H1 (cell line): ENCODE measurements around the gene LBX2. TPM values are rescaled to one million over a fixed set of nuclear protein-coding genes. Genes with fewer than 3 reads are reported as not detected.

Source experiments
- CTCF ChIA-PET: fragments of 300-600 bp; sonication (Branson Sonifier 250); formaldehyde crosslinking; loops from one replicate; lab custom pipeline; 2021; ENCODE audit not compliant: partially characterized antibody; lab: Charles Lee
- POLR2A ChIA-PET: fragments of 300-600 bp; sonication (Branson Sonifier 250); formaldehyde crosslinking; loops from one replicate; lab custom pipeline; 2021; ENCODE audit warnings: inconsistent platforms; ENCODE audit not compliant: partially characterized antibody; lab: Charles Lee
- DNase-seq, 2 experiments: peaks; one replicate each; pipeline versions ENCODE4 v3.0.0 to v3.0.0-alpha.2; 2010 to 2022; ENCODE audit warnings: low spot score in 2 of 2, low read depth in 1 of 2, mixed read lengths in 1 of 2
- FAIRE-seq: peaks from 2 replicates; lab custom pipeline; 2011; peaks lifted over from hg19 to GRCh38; lab: Jason Lieb, UNC
- H2AFZ ChIP-seq: 2 replicates; pipeline ENCODE4 v1.8.1; 2012; ENCODE audit warnings: low read length, inconsistent platforms
- H2AK5ac ChIP-seq: 2 replicates; pipeline ENCODE4 v1.6.1; 2013; ENCODE audit warnings: low read depth, low read length
- H2BK120ac ChIP-seq: replicated peaks from 2 replicates; pipeline ENCODE3; 2013; ENCODE audit warnings: low read depth, low read length, inconsistent platforms
- H2BK12ac ChIP-seq: 2 replicates; pipeline ENCODE4 v1.6.1; 2013; ENCODE audit warnings: low read depth, low read length
- H2BK15ac ChIP-seq: 2 replicates; pipeline ENCODE4 v1.6.1; 2013; ENCODE audit warnings: low read length
- H2BK20ac ChIP-seq: 2 replicates; pipeline ENCODE4 v1.6.1; 2013; ENCODE audit warnings: low read length
- H2BK5ac ChIP-seq: 2 replicates; pipeline ENCODE4 v1.6.1; 2013; ENCODE audit warnings: low read depth, low read length
- H3K14ac ChIP-seq: 2 replicates; pipeline ENCODE4 v1.6.1; 2013; ENCODE audit warnings: inconsistent platforms; ENCODE audit not compliant: insufficient read length
- H3K18ac ChIP-seq: 2 replicates; pipeline ENCODE4 v1.6.1; 2013; ENCODE audit warnings: low read length; ENCODE audit errors: extremely low read depth
- H3K23ac ChIP-seq: 2 replicates; pipeline ENCODE4 v1.6.1; 2013; ENCODE audit warnings: inconsistent platforms; ENCODE audit not compliant: insufficient read length
- H3K23me2 ChIP-seq: 2 replicates; pipeline ENCODE4 v1.6.1; 2013; ENCODE audit warnings: low read depth, low read length
- H3K27ac ChIP-seq: 2 replicates; pipeline ENCODE4 v1.6.1; 2011; ENCODE audit warnings: low read depth, low read length, inconsistent platforms
- H3K27me3 ChIP-seq, 4 experiments: replicated peaks in 1 of 4; 1 replicate in 1 of 4; 2 replicates in 3 of 4; pipeline versions ENCODE4 v1.6.1 to v1.8.1; 2011 to 2013; ENCODE audit warnings: low read length in 3 of 4, mild to moderate bottlenecking in 3 of 4, inconsistent platforms in 2 of 4, mixed read lengths in 2 of 4, moderate library complexity in 1 of 4; ENCODE audit not compliant: control insufficient read depth in 3 of 4, insufficient read depth in 3 of 4; ENCODE audit errors: extremely low read depth in 1 of 4
- H3K36me3 ChIP-seq, 4 experiments: 2 replicates each; pipeline versions ENCODE4 v1.6.1 to v1.8.1; 2011 to 2013; ENCODE audit warnings: mild to moderate bottlenecking in 4 of 4, low read length in 3 of 4, moderate library complexity in 2 of 4, control low read depth in 1 of 4, inconsistent platforms in 1 of 4; ENCODE audit not compliant: insufficient read depth in 4 of 4, control insufficient read depth in 2 of 4
- H3K4ac ChIP-seq: replicated peaks from 2 replicates; pipeline ENCODE3; 2013; ENCODE audit warnings: low read length, low read depth, mixed read lengths, inconsistent platforms; ENCODE audit not compliant: insufficient read length
- H3K4me1 ChIP-seq, 4 experiments: replicated peaks in 1 of 4; 1 replicate in 1 of 4; 2 replicates in 3 of 4; pipeline versions ENCODE4 v1.6.1 to v1.8.1; 2011 to 2013; ENCODE audit warnings: low read length in 3 of 4, inconsistent platforms in 2 of 4, mixed read lengths in 1 of 4; ENCODE audit not compliant: insufficient read depth in 4 of 4, control insufficient read depth in 3 of 4
- H3K4me2 ChIP-seq, 2 experiments: 2 replicates each; pipeline versions ENCODE4 v1.6.1 to v1.8.1; 2011 to 2013; ENCODE audit warnings: low read depth in 2 of 2, low read length in 2 of 2, control low read depth in 1 of 2, inconsistent platforms in 1 of 2, mild to moderate bottlenecking in 1 of 2; ENCODE audit not compliant: insufficient read depth in 1 of 2
- H3K4me3 ChIP-seq, 4 experiments: fragments of 200-600, 300-600 bp in 1 of 4; sonication (generic), shearing (Covaris generic), sonication (Bioruptor Twin) in 1 of 4; 2 replicates each; pipeline versions ENCODE4 v1.5.1 to v1.8.1; 2011 to 2016; ENCODE audit warnings: low read length in 4 of 4, low read depth in 3 of 4, control low read depth in 2 of 4, inconsistent platforms in 2 of 4, mild to moderate bottlenecking in 2 of 4, mixed read lengths in 1 of 4, moderate library complexity in 1 of 4; ENCODE audit not compliant: insufficient read depth in 2 of 4; ENCODE audit errors: extremely low read depth in 1 of 4
- H3K56ac ChIP-seq: replicated peaks from 2 replicates; pipeline ENCODE3; 2013; ENCODE audit warnings: low read depth, mild to moderate bottlenecking, mixed read lengths, low read length, inconsistent platforms; ENCODE audit not compliant: insufficient read length
- H3K79me1 ChIP-seq: 2 replicates; pipeline ENCODE4 v1.6.1; 2013; ENCODE audit warnings: low read depth, low read length, control low read depth
- H3K79me2 ChIP-seq, 2 experiments: 2 replicates each; pipeline versions ENCODE4 v1.6.1 to v1.8.1; 2012 to 2013; ENCODE audit warnings: low read length in 2 of 2, mild to moderate bottlenecking in 2 of 2, inconsistent platforms in 1 of 2; ENCODE audit not compliant: insufficient read depth in 2 of 2, control insufficient read depth in 1 of 2
- H3K9ac ChIP-seq, 4 experiments: replicated peaks in 1 of 4; 1 replicate in 1 of 4; 2 replicates in 3 of 4; pipeline versions ENCODE4 v1.6.1 to v1.8.1; 2011 to 2013; ENCODE audit warnings: low read depth in 3 of 4, low read length in 3 of 4, control low read depth in 2 of 4, mild to moderate bottlenecking in 2 of 4, moderate library complexity in 2 of 4, inconsistent platforms in 1 of 4; ENCODE audit errors: extremely low read depth in 1 of 4
- H3K9me3 ChIP-seq, 2 experiments: 2 replicates each; pipeline versions ENCODE4 v1.6.1 to v1.8.1; 2012 to 2013; ENCODE audit warnings: mild to moderate bottlenecking in 2 of 2, moderate library complexity in 2 of 2, control low read depth in 1 of 2, inconsistent platforms in 1 of 2, low read depth in 1 of 2, low read length in 1 of 2, mixed read lengths in 1 of 2; ENCODE audit not compliant: insufficient read depth in 2 of 2
- H4K20me1 ChIP-seq, 2 experiments: replicated peaks in 1 of 2; 2 replicates each; pipeline versions ENCODE3 to v1.8.1; 2011 to 2013; ENCODE audit warnings: inconsistent platforms in 2 of 2, low read length in 2 of 2, mild to moderate bottlenecking in 1 of 2; ENCODE audit not compliant: insufficient read depth in 2 of 2, control insufficient read depth in 1 of 2
- H4K5ac ChIP-seq: 2 replicates; pipeline ENCODE4 v1.6.1; 2013; ENCODE audit warnings: low read length, low read depth, mixed read lengths, inconsistent platforms; ENCODE audit not compliant: insufficient read length
- H4K8ac ChIP-seq: 2 replicates; pipeline ENCODE4 v1.8.0; 2013; ENCODE audit warnings: mild to moderate bottlenecking, moderate library complexity, low read length, inconsistent platforms; ENCODE audit not compliant: insufficient read depth; ENCODE audit errors: extremely low read depth
- H4K91ac ChIP-seq: replicated peaks from 2 replicates; pipeline ENCODE3; 2013; ENCODE audit warnings: low read length, mixed read lengths, inconsistent platforms; ENCODE audit not compliant: insufficient read length
- ASH2L ChIP-seq: fragments of 200-600, 300-600 bp; sonication (generic); IDR thresholded peaks from one replicate; pipeline ENCODE4 v1.7.1; 2017; ENCODE audit warnings: low read length
- ATF3 ChIP-seq: IDR thresholded peaks from 2 replicates; pipeline ENCODE4 v1.6.1; 2011; ENCODE audit warnings: low read depth, mild to moderate bottlenecking, low read length; ENCODE audit not compliant: insufficient read depth
- CHD1 ChIP-seq: IDR thresholded peaks from 2 replicates; pipeline ENCODE4 v1.6.1; 2012; ENCODE audit warnings: low read depth, low read length, improper control_type of control experiment
- KDM1A ChIP-seq: fragments of 200-600, 300-600 bp; sonication (generic); IDR thresholded peaks from 2 replicates; pipeline ENCODE4 v1.7.1; 2016; ENCODE audit warnings: mild to moderate bottlenecking, low read length, borderline replicate concordance
- NRF1 ChIP-seq: IDR thresholded peaks from 2 replicates; pipeline ENCODE4 v1.6.1; 2011; ENCODE audit warnings: mild to moderate bottlenecking, low read depth, low read length, improper control_type of control experiment
- RNF2 ChIP-seq: fragments of 200-900, 300-1000 bp; sonication (generic); IDR thresholded peaks from 2 replicates; pipeline ENCODE4 v1.7.1; 2016; ENCODE audit warnings: borderline replicate concordance, low read depth, mild to moderate bottlenecking, antibody characterized with exemption, low read length; ENCODE audit not compliant: poor library complexity, severe bottlenecking; ENCODE audit errors: missing control alignments
- SIN3A ChIP-seq, 2 experiments: IDR thresholded peaks in 1 of 2; conservative IDR thresholded peaks in 1 of 2; 2 replicates each; pipeline ENCODE4 v1.6.1; 2011 to 2012; ENCODE audit warnings: low read length in 2 of 2, improper control_type of control experiment in 1 of 2, low read depth in 1 of 2, mild to moderate bottlenecking in 1 of 2
- TAF1 ChIP-seq: IDR thresholded peaks from 2 replicates; pipeline ENCODE4 v1.6.1; 2011; ENCODE audit warnings: mild to moderate bottlenecking, low read depth, low read length
- WGBS, 2 experiments: shearing (Covaris generic) in 1 of 2; methylation state at CpG; one replicate each; pipeline versions ENCODE4 v1.1.6 to v1.1.7; 2013 to 2015; ENCODE audit warnings: low lambda C conversion rate in 2 of 2, mixed read lengths in 2 of 2, inconsistent platforms in 1 of 2, low coverage in 1 of 2, missing lambda C conversion rate in 1 of 2; ENCODE audit not compliant: insufficient replicate concordance in 2 of 2, insufficient coverage in 1 of 2, insufficient read length in 1 of 2; ENCODE audit errors: extremely low coverage in 1 of 2, missing lambda C conversion rate in 1 of 2; 5-methylcytosine and 5-hydroxymethylcytosine counted together
- polyA plus RNA-seq, 7 experiments: library from polyadenylated mRNA; depleted of rRNA in 3 of 7; stranded (reverse) in 5 of 7; unstranded in 2 of 7; fragments of >200 nt in 5 of 7; fragments of 200-250 nt in 2 of 7; gene quantifications; 1 replicate in 5 of 7; 2 replicates in 1 of 7; 4 replicates in 1 of 7; pipeline versions ENCODE4 v1.2.1 to v1.2.3, GENCODE V29; 2011 to 2013; ENCODE audit warnings: missing spikeins in 2 of 7, mixed read lengths in 2 of 7
- total RNA-seq: library from RNA; stranded (reverse); fragmentation: NEBNext Ultra II Directional; extraction: Animal tissue kit (Norgen Biotek cat#: 25700); gene quantifications from 2 replicates; pipeline ENCODE4 v1.2.1, GENCODE V29; 2021
- TF ChIP-seq, protein P1 (sequence below): IDR thresholded peaks from 2 replicates; pipeline ENCODE4 v1.6.1; 2012; ENCODE audit warnings: inconsistent platforms

LBX2 gene
- total and polyA plus RNA-seq, 2 of the 8 experiments (the other 6 are each of a cell fraction or from before 2014, with no cell fraction given), result 0.27 TPM; not detected in 1

DNA sequence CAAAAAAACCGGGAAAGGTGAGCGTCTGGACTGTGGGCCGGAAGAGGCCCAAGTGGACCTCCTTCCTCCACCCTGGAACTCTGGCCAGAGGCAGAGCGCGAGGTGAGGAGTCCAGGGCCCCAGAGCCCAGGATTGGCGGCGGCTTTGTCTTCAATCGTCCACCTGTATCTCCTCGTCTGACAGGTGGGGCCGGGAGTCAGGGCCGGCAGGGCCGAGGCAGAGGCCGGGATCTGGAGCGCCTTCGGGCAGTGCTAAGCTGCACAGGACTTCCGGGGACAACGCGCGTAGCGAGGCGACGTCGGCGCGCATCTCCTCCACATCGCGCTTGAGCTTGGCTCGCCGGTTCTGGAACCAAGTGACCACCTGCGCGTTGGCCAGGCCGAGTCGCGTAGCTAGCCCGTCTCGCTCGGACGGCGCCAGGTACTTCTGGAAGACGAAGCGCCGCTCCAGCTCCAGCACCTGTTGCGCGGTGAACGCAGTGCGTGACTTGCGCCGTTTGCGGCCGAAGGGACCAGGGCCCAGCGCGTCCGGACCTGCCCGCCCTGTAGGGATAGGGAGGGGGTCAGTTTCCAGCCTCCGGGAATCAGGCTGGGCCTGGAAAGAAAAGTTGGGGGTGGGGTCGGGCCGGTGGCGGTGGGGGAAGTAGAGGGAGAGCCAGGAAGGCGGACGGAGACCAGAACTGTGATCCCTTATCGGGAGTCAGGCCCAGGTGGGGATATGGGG, 1.5 kb downstream of the LBX2 start:
- no peak overlapping the region for H3K4ac ChIP-seq
- peaks cover 0 to 1% (median 0%) of the 10 kb centered on the region in 4 experiments; a peak in 2 of 8 replicates for H3K36me3 ChIP-seq
- ChIA-PET POLR2A (interaction anchor here (0.6 to 9.4 kb wide), 16 partner anchors 9 to 496 kb away, joined by 3 to 73 read pairs (median 5); partner anchors contain the start of genes AUP1, CCDC142, DQX1 and HTRA2), CTCF (interaction anchor here (0.9 to 5.1 kb wide), 5 partner anchors 13 to 89 kb away, joined by 3 to 24 read pairs (median 8); partner anchors contain the start of genes CCDC142 and TTC31)
- peaks cover 7 to 47% (median 26%) of the 10 kb centered on the region in 4 experiments for H3K4me1 ChIP-seq
- H2BK12ac ChIP-seq, result peak overlapping the region; percentile 95; the same call in 1 of the 2 replicates
- peaks cover 68 to 81% (median 79%) of the 10 kb centered on the region in 4 experiments for H3K27me3 ChIP-seq
- DNase-seq (peak in 1 of 2 experiments; percentile 79), FAIRE-seq (no peak)
- WGBS, 2 experiments, result 4% methylated on average over 51 of the region's 61 CpGs; no CpG with 5 or more reads in 1 of the 2 experiments
- H3K18ac ChIP-seq, result peak overlapping the region; percentile 96
- H3K4me3 ChIP-seq, result peak overlapping the region; percentile 20 to 57 (median 46)
- no peak overlapping the region for H2AK5ac ChIP-seq
- no peak overlapping the region; the same call in 1 of the 2 replicates for H2BK20ac ChIP-seq
- peak overlapping the region; percentile 57; the same call in 1 of the 2 replicates for H2AFZ ChIP-seq
- H2BK15ac ChIP-seq, result peak overlapping the region; percentile 72; the same call in 1 of the 2 replicates
- H3K9me3 ChIP-seq, result no peaks in the 10 kb centered on the region
- peak overlapping the region; percentile 78 to 97 for H3K4me2 ChIP-seq
- no peak overlapping the region for H2BK120ac ChIP-seq
- H3K23me2 ChIP-seq, result peaks cover 24% of the 10 kb centered on the region; the same call in 1 of the 2 replicates
- H3K14ac ChIP-seq, result no peak overlapping the region
- H2BK5ac ChIP-seq, result peak overlapping the region; percentile 26; the same call in 1 of the 2 replicates
- H3K23ac ChIP-seq, result no peak overlapping the region
- H3K9ac ChIP-seq, result peak overlapping the region in 1 of 4 experiments; percentile 25; a peak in 3 of 7 replicates
- H4K8ac ChIP-seq, result peak overlapping the region; percentile 75
- no peaks in the 10 kb centered on the region for H3K79me2 ChIP-seq
- H3K27ac ChIP-seq, result no peak overlapping the region
- no peak overlapping the region for H4K91ac ChIP-seq
- no peaks in the 10 kb centered on the region for H3K79me1 ChIP-seq
- no peak overlapping the region for H3K56ac ChIP-seq
- peaks cover 0 to 16% of the 10 kb centered on the region in 2 experiments for H4K20me1 ChIP-seq
- H4K5ac ChIP-seq, result no peak overlapping the region
- TF ChIP-seq RNF2, result peak; percentile 63
- TF ChIP-seq, protein P1, sequence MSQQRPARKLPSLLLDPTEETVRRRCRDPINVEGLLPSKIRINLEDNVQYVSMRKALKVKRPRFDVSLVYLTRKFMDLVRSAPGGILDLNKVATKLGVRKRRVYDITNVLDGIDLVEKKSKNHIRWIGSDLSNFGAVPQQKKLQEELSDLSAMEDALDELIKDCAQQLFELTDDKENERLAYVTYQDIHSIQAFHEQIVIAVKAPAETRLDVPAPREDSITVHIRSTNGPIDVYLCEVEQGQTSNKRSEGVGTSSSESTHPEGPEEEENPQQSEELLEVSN, result peak; percentile 75
- no peak for TF ChIP-seq CHD1
- no peak for TF ChIP-seq ATF3
- TF ChIP-seq KDM1A, result no peak
- TF ChIP-seq NRF1, result no peak
- TF ChIP-seq TAF1, result peak; percentile 30; the same call in 1 of the 2 replicates
- TF ChIP-seq ASH2L, result peak; percentile 64
- TF ChIP-seq SIN3A (conservative IDR thresholded peaks at IDR 0.05 in 1 of 2, IDR thresholded peaks at IDR 0.05 in 1 of 2; ENCODE audit: low read depth in 1 of 2, low read length in 2 of 2), result peak in 1 of 2 experiments; percentile 27; a peak in 1 of 4 replicates
